GM23248 (cell line): ENCODE results near the gene PRMT1. TPM values are rescaled to one million over a fixed set of nuclear protein-coding genes. Genes with fewer than 3 reads are reported as not detected.

Source experiments
- DNase-seq: peaks from one replicate; pipeline ENCODE4 v3.0.0-alpha.2; 2015
- H2AFZ ChIP-seq: fragments of 200-600 bp; sonication (generic); 2 replicates; pipeline ENCODE4 v1.6.1; 2016; ENCODE audit warnings: antibody characterized with exemption
- H3F3A ChIP-seq: fragments of 200-600 bp; sonication (generic); 2 replicates; pipeline ENCODE4 v1.6.1; 2016; ENCODE audit warnings: mild to moderate bottlenecking, antibody characterized with exemption, mixed run types; ENCODE audit not compliant: insufficient read depth
- H3K27ac ChIP-seq: fragments of 200-600 bp; sonication (generic); 2 replicates; pipeline ENCODE4 v1.5.1; 2016; ENCODE audit warnings: mild to moderate bottlenecking
- H3K27me3 ChIP-seq: fragments of 200-600 bp; sonication (generic); replicated peaks from 2 replicates; pipeline ENCODE4 v1.6.1; 2016; ENCODE audit warnings: mild to moderate bottlenecking; ENCODE audit not compliant: insufficient read depth
- H3K36me3 ChIP-seq: fragments of 200-600 bp; sonication (generic); 2 replicates; pipeline ENCODE4 v1.6.1; 2016; ENCODE audit warnings: low read depth, mild to moderate bottlenecking
- H3K4me1 ChIP-seq: fragments of 200-600 bp; sonication (generic); 2 replicates; pipeline ENCODE4 v1.6.1; 2016; ENCODE audit warnings: mild to moderate bottlenecking; ENCODE audit not compliant: insufficient read depth
- H3K4me2 ChIP-seq: fragments of 200-600 bp; sonication (generic); one replicate; pipeline ENCODE4 v1.6.1; 2016; ENCODE audit warnings: mild to moderate bottlenecking; ENCODE audit not compliant: unreplicated experiment
- H3K4me3 ChIP-seq: fragments of 200-600 bp; sonication (generic); 2 replicates; pipeline ENCODE4 v1.5.1; 2016; ENCODE audit warnings: mild to moderate bottlenecking
- H3K79me2 ChIP-seq: fragments of 200-600 bp; sonication (generic); 2 replicates; pipeline ENCODE4 v1.6.1; 2016; ENCODE audit warnings: mild to moderate bottlenecking; ENCODE audit not compliant: insufficient read depth
- H3K9ac ChIP-seq: fragments of 200-600 bp; sonication (generic); 2 replicates; pipeline ENCODE4 v1.6.1; 2016; ENCODE audit warnings: mild to moderate bottlenecking
- H3K9me2 ChIP-seq: fragments of 200-600 bp; sonication (generic); 2 replicates; pipeline ENCODE4 v1.6.1; 2016; ENCODE audit warnings: mixed run types, mild to moderate bottlenecking, moderate library complexity; ENCODE audit not compliant: insufficient read depth
- H3K9me3 ChIP-seq: fragments of 200-600 bp; sonication (generic); one replicate; pipeline ENCODE4 v1.6.1; 2017; ENCODE audit warnings: low read depth
- H4K20me1 ChIP-seq: fragments of 200-600 bp; sonication (generic); 2 replicates; pipeline ENCODE4 v1.6.0; 2016; ENCODE audit not compliant: insufficient read depth
- EZH2 ChIP-seq: fragments of 200-600 bp; sonication (generic); IDR thresholded peaks from 2 replicates; pipeline ENCODE4 v1.6.1; 2018; ENCODE audit warnings: antibody characterized with exemption, mild to moderate bottlenecking; ENCODE audit not compliant: insufficient read depth, poor library complexity, severe bottlenecking
- EZH2phosphoT487 ChIP-seq: fragments of 200-600 bp; sonication (generic); IDR thresholded peaks from 2 replicates; pipeline ENCODE4 v1.6.1; 2018; ENCODE audit warnings: antibody characterized with exemption, moderate library complexity, mild to moderate bottlenecking, low read depth; ENCODE audit not compliant: insufficient read depth
- whole genome bisulfite sequencing, 2 experiments: methylation state at CpG; one replicate each; pipeline ENCODE4 v1.1.6; 2015 to 2017; ENCODE audit warnings: low lambda C conversion rate in 2 of 2, low coverage in 1 of 2; ENCODE audit errors: missing lambda C conversion rate in 2 of 2; 5-methylcytosine and 5-hydroxymethylcytosine counted together
- in situ Hi-C: fragments of 300-500 bp; cut with MboI; formaldehyde crosslinking; loops from 2 replicates; pipeline ENCODE4 v1.15.0; 2020
- polyA plus RNA-seq: library from polyadenylated mRNA; unstranded; fragments of >200 nt; fragmentation: Nextera tagmentation; extraction: Ambion mirVana; gene quantifications from 2 replicates; pipeline ENCODE4 v1.2.1, GENCODE V29; 2016
- total RNA-seq: library from RNA; depleted of rRNA; stranded (reverse); fragments of >200 nt; shearing (Covaris generic); gene quantifications from 2 replicates; pipeline ENCODE4 v1.2.3, GENCODE V29; 2014

Gene PRMT1
- total and polyA plus RNA-seq, 2 experiments from 2014 or later, result 164 to 192 TPM

GRCh38 chr19:49665036-49665350 is 12.1 kb upstream of the PRMT1 start:
- H2AFZ ChIP-seq, result peak overlapping the region; percentile 86; the same call in 1 of the 2 replicates
- TF ChIP-seq EZH2 (no peak), EZH2phosphoT487 (no peak)
- no peak for DNase-seq

DNA sequence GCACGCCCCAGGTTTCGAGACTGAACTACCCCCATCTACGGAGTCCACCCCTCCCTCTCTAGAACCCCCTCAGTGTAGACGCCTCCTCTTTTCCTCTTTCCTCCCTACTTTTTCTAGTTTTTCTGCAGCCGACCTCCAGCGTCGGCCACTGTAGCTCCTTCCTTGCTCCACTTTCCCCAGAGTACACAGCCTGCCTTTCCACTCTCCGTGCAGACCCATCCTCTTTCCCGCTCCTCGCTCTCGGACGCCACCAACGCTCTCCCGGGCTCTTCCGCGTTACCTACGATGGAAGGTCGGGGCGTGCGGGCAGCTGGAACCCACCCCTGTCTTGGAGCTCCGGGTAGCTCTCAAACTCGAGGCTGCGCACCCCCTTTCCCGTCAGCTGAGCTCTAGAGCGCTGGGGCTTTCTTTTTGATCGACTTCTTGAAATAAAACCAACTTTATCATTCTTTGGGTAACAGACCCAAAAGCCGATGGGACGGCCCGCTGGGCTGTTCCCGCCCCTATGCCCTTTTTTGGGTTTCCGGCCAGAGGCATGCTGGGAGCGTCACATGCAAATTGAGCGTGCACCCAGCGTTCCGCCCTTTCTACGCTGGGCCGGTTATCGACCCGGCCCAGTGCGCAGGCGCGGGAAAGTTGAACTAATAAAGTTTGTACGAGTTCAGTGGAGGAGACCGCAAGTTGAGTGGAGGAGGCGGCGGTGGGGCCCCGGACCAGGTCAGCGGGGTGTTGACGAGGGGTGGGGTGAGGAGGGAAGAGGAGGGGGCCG is 11.5 kb upstream of the PRMT1 start, which contains the start of the genes BCL2L12 and IRF3:
BCL2L12 (plus strand) TSS at position 583 of the 769 bp plus-strand sequence. CDS start 760 bp downstream, outside the sequence.
IRF3 (minus strand) TSS at position 507 of the 769 bp plus-strand sequence. CDS start 1,019 bp downstream, outside the sequence.
- no peaks in the 10 kb centered on the region for H3K9me2 ChIP-seq
- TF ChIP-seq EZH2 (no peak), EZH2phosphoT487 (no peak)
- H3K27ac ChIP-seq, result peak within 1 kb of the TSS; percentile 63
- H3K4me2 ChIP-seq, result peak within 1 kb of the TSS; percentile 92
- peak; percentile 99 for DNase-seq
- peaks cover 13% of the 10 kb centered on the region; the same call in 1 of the 2 replicates for H3F3A ChIP-seq
- H3K9me3 ChIP-seq, result no peaks in the 10 kb centered on the region
- H3K27me3 ChIP-seq, result no peaks in the 10 kb centered on the region
- in situ Hi-C loops, result no loop called here
- H4K20me1 ChIP-seq, result no peaks in the 10 kb centered on the region
- 1% methylated on average over 49 to 50 of the region's 50 CpGs for WGBS, 2 experiments
- H3K9ac ChIP-seq, result peak within 1 kb of the TSS; percentile 89
- peak within 1 kb of the TSS; percentile 86 for H2AFZ ChIP-seq
- H3K79me2 ChIP-seq, result peaks cover 31% of the 10 kb centered on the region
- H3K4me3 ChIP-seq, result peak within 1 kb of the TSS; percentile 88
- H3K4me1 ChIP-seq, result peaks cover 10% of the 10 kb centered on the region; the same call in 1 of the 2 replicates
- no peaks in the 10 kb centered on the region; the same call in 1 of the 2 replicates for H3K36me3 ChIP-seq

More at GRCh38 chr19:49665036-49665350, 12.1 kb upstream of the PRMT1 start:
- peak overlapping the region; percentile 89 for H3K9ac ChIP-seq
- no peaks in the 10 kb centered on the region for H3K9me2 ChIP-seq
- peak overlapping the region; percentile 63 for H3K27ac ChIP-seq
- WGBS, 2 experiments, result 0 to 1% methylated on average over 7 of the region's 7 CpGs
- H3F3A ChIP-seq, result peaks cover 13% of the 10 kb centered on the region; the same call in 1 of the 2 replicates
- H3K36me3 ChIP-seq, result peaks cover 3% of the 10 kb centered on the region; the same call in 1 of the 2 replicates
- no peaks in the 10 kb centered on the region for H3K9me3 ChIP-seq
- in situ Hi-C loops, result no loop called here
- no peaks in the 10 kb centered on the region for H3K27me3 ChIP-seq
- no peaks in the 10 kb centered on the region for H4K20me1 ChIP-seq
- H3K4me1 ChIP-seq, result peaks cover 10% of the 10 kb centered on the region; the same call in 1 of the 2 replicates
- peak overlapping the region; percentile 92 for H3K4me2 ChIP-seq
- peaks cover 31% of the 10 kb centered on the region for H3K79me2 ChIP-seq
- H3K4me3 ChIP-seq, result peak overlapping the region; percentile 88

DNA sequence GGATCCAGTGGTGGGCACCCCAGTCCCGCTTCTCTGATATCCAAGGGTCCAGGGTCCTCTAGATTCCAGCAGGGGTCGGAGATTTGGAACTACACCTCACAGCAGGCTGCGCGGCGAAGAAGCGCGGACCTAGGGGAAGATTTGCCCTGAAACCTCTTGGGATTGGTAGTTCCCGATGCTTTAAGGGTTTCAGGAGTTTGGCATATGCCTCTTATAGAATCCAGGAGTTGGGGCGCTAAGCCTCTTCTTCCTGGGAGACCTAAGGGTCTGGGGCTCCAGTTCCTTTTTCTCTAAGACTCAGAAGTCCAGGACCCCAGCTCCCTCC is 11.0 kb upstream of the PRMT1 start:
- in situ Hi-C loops, result no loop called here
- H2AFZ ChIP-seq, result peak overlapping the region; percentile 86

GRCh38 chr19:49667473-49667872 is 9.6 kb upstream of the PRMT1 start:
- Histone ChIP-seq H4K20me1 (no peaks in the 10 kb centered on the region), H2AFZ (no peak overlapping the region), H3K9me2 (no peaks in the 10 kb centered on the region), H3K36me3 (no peaks in the 10 kb centered on the region; the same call in 1 of the 2 replicates), H3K4me1 (peaks cover 13% of the 10 kb centered on the region; the same call in 1 of the 2 replicates), H3K79me2 (peaks cover 30% of the 10 kb centered on the region), H3K9ac (peak overlapping the region; percentile 89; the same call in 1 of the 2 replicates), H3K4me2 (no peak overlapping the region), H3K9me3 (no peaks in the 10 kb centered on the region), H3F3A (0 out of 2 replicates have a peak, but pooled peaks cover 7% of the 10 kb centered on the region), H3K27me3 (no peaks in the 10 kb centered on the region), H3K27ac (no peak overlapping the region), H3K4me3 (no peak overlapping the region)
- 96 to 100% methylated on average over 2 of the region's 2 CpGs for WGBS, 2 experiments
- no peak for TF ChIP-seq EZH2
- TF ChIP-seq EZH2phosphoT487, result no peak
- in situ Hi-C loops, result no loop called here
- DNase-seq, result no peak

More for the DNA sequence above, 11.0 kb upstream of the PRMT1 start:
- Histone ChIP-seq H3K9me3 (no peaks in the 10 kb centered on the region), H3K9me2 (no peaks in the 10 kb centered on the region), H3K4me1 (peaks cover 10% of the 10 kb centered on the region; the same call in 1 of the 2 replicates), H4K20me1 (no peaks in the 10 kb centered on the region), H3K4me3 (peak overlapping the region; percentile 88), H3K36me3 (no peaks in the 10 kb centered on the region; the same call in 1 of the 2 replicates), H3K9ac (peak overlapping the region; percentile 89), H3K27me3 (no peaks in the 10 kb centered on the region), H3K27ac (peak overlapping the region; percentile 39; the same call in 1 of the 2 replicates), H3F3A (peaks cover 13% of the 10 kb centered on the region; the same call in 1 of the 2 replicates), H3K79me2 (peaks cover 31% of the 10 kb centered on the region), H3K4me2 (peak overlapping the region; percentile 86)
- no peak for DNase-seq
- no peak for TF ChIP-seq EZH2phosphoT487
- no peak for TF ChIP-seq EZH2
- WGBS, 2 experiments, result 0% methylated on average over 9 of the region's 9 CpGs
